SHP77 (cell line): ENCODE data around the gene ADD1.

Experiments used
- DNase-seq, 2 experiments: peaks; one replicate each; lab custom pipeline; 2025; lab: John Stamatoyannopoulos, UW

ADD1 gene

GRCh38 chr4:2843263-2843940, at the start of gene ADD1:
Gene ADD1 (plus strand): TSS chr4:2843844. CDS start chr4:2875916, 32,072 bp downstream.
- DNase-seq = peak; percentile 38 to 61

GRCh38 chr4:2794486-2795299, 49.0 kb upstream of the ADD1 start:
- no peak for DNase-seq

- DNase-seq = no peak
Measured at GRCh38 chr4:2795300-2795892, 48.2 kb upstream of the ADD1 start.

- DNase-seq = no peak
Measured at GRCh38 chr4:2795893-2796848, 47.5 kb upstream of the ADD1 start.

GRCh38 chr4:2796849-2797544, 46.6 kb upstream of the ADD1 start:
- no peak for DNase-seq

- DNase-seq = no peak
Measured at GRCh38 chr4:2797545-2798305, 45.9 kb upstream of the ADD1 start.

- no peak for DNase-seq
Measured at GRCh38 chr4:2798399-2799223, 45.0 kb upstream of the ADD1 start.

- DNase-seq = no peak
Measured at GRCh38 chr4:2799224-2799911, 44.3 kb upstream of the ADD1 start.

- no peak for DNase-seq
Measured at GRCh38 chr4:2799971-2800690, 43.5 kb upstream of the ADD1 start.

GRCh38 chr4:2800691-2801596, 42.7 kb upstream of the ADD1 start:
- DNase-seq = no peak

- no peak for DNase-seq
Measured at GRCh38 chr4:2802618-2803531, 40.8 kb upstream of the ADD1 start.

GRCh38 chr4:2803624-2804448, 39.8 kb upstream of the ADD1 start:
- no peak for DNase-seq

GRCh38 chr4:2804449-2804972, 39.1 kb upstream of the ADD1 start:
- DNase-seq = no peak

- DNase-seq = no peak
Measured at GRCh38 chr4:2804973-2805501, 38.6 kb upstream of the ADD1 start.
